Measurements from ENCODE around the gene SMURF2.
"Not testable (repeated sequence)": the region's sequence is repeated elsewhere in the genome, so short reads cannot be mapped to it uniquely, and the experiment has no call there.

DNA sequence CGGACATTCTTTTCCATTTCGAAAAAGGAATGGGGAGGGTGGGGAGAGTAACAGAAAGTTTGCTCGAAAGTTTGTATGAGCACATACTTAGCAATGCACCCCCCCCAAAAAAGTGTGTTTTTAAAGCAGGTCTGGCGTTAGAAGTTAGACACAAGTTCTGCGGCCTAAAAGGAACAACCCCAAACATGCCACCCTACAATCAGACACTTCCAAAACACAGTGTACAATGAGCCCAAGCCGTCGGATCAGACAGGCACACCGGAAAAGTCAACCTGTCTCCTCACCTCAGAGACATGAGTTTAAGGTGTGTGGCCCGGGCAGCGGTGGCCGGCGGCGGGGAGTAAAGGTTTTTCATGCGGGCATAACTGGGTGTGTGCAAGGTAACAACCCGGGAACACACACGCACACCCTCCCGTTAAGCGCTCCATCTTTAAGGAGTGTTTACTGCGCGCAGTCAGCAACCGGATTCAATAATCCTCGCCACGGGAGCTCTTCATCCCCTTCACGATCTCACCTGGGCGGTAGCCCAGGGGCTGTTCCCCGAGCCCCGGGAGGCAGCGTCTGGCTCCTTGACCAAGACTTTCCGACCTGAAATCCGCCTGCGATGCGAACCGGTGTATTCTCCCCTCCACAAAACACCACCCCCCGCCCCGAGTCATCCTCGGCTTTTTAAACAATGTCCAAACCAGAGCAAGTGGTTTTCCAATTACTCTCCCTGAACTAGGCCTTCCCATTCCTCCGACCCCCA, 955 bp downstream of the SMURF2 start:
- TF ChIP-seq CTCF, POLR2A (IDR thresholded peaks at IDR 0.05): not testable (repeated sequence)
